Hepatic stellate cell (primary cell): ENCODE measurements around the gene UFD1.
"Not testable (repeated sequence)": the region's sequence is repeated elsewhere in the genome, so short reads cannot be mapped to it uniquely, and the experiment has no call there.

ENCODE experiments used
- DNase-seq: peaks from one replicate; pipeline ENCODE4 v3.0.0; 2011; ENCODE audit warnings: low spot score

Gene UFD1

GRCh38 chr22:19448739-19449421 is 30.1 kb downstream of the UFD1 start:
- no peak for DNase-seq

- DNase-seq = peak; percentile 79
Measured at GRCh38 chr22:19448076-19448607, 30.9 kb downstream of the UFD1 start.

- peak; percentile 98 for DNase-seq
Measured at GRCh38 chr22:19447330-19448075, 31.5 kb downstream of the UFD1 start, which contains the start of gene C22orf39. Gene C22orf39 (minus strand): TSS chr22:19447711. CDS start chr22:19447688, 23 bp downstream.

- peak; percentile 27 for DNase-seq
Measured at GRCh38 chr22:19446603-19447329, 32.2 kb downstream of the UFD1 start.

GRCh38 chr22:19445279-19445982 is 33.6 kb downstream of the UFD1 start:
- not testable (repeated sequence) for DNase-seq

GRCh38 chr22:19443544-19444211 is 35.3 kb downstream of the UFD1 start:
- no peak for DNase-seq

- DNase-seq = no peak
Measured at GRCh38 chr22:19442166-19442565, 36.8 kb downstream of the UFD1 start.

GRCh38 chr22:19440411-19441195 is 38.4 kb downstream of the UFD1 start:
- no peak for DNase-seq

- DNase-seq = no peak
Measured at GRCh38 chr22:19438298-19438697, 40.7 kb downstream of the UFD1 start.

GRCh38 chr22:19436444-19437161 is 42.4 kb downstream of the UFD1 start:
- not testable (repeated sequence) for DNase-seq

GRCh38 chr22:19434829-19435580 is 44.0 kb downstream of the UFD1 start:
- DNase-seq = no peak

- DNase-seq = no peak
Measured at GRCh38 chr22:19434401-19434800, 44.6 kb downstream of the UFD1 start.

GRCh38 chr22:19432133-19432851 is 46.7 kb downstream of the UFD1 start, which contains the start of gene MRPL40:
Gene MRPL40 (plus strand): TSS chr22:19432545. CDS start chr22:19432555, 10 bp downstream.
- DNase-seq = peak; percentile 93

- DNase-seq = peak; percentile 76
Measured at GRCh38 chr22:19431649-19432132, 47.3 kb downstream of the UFD1 start, which contains the start of gene HIRA. Gene HIRA (minus strand): TSS chr22:19431733. CDS start chr22:19431476, 257 bp downstream.

- DNase-seq = peak; percentile 36
Measured at GRCh38 chr22:19430890-19431541, 48.0 kb downstream of the UFD1 start.

GRCh38 chr22:19429950-19430889 is 48.8 kb downstream of the UFD1 start:
- peak; percentile 48 for DNase-seq
